ENCODE measurements around the gene CS. TPM values are rescaled to one million over a fixed set of nuclear protein-coding genes. Genes with fewer than 3 reads are reported as not detected.

The CS gene
- total RNA-seq, 1 experiment from 2014 or later = 250 TPM

GRCh38 chr12:56224954-56225353 lies 75.2 kb downstream of the CS start:
- no peaks in the 10 kb centered on the region for H3K9me3 ChIP-seq (ENCODE audit: control insufficient read depth, low read depth, low read length)
- peaks cover 26% of the 10 kb centered on the region for H3K23me2 ChIP-seq (ENCODE audit: insufficient read length, low read depth, low read length, poor library complexity, severe bottlenecking)
- H3K23ac ChIP-seq (ENCODE audit: insufficient read length, low read depth, low read length) = no peak overlapping the region
- no peak overlapping the region for H4K5ac ChIP-seq (ENCODE audit: insufficient read length, low read depth, low read length)
- no peak overlapping the region for H3K14ac ChIP-seq (ENCODE audit: insufficient read depth, low read length)
- no peak overlapping the region for H2BK5ac ChIP-seq (ENCODE audit: insufficient read length, low read length)
- no peak overlapping the region for H2BK15ac ChIP-seq (ENCODE audit: low read depth, low read length)
- H2BK120ac ChIP-seq (ENCODE audit: low read depth, low read length, poor library complexity, severe bottlenecking) = no peak overlapping the region
- H3K27me3 ChIP-seq (ENCODE audit: insufficient read depth, low read length) = no peaks in the 10 kb centered on the region
- peak overlapping the region; percentile 2 for H3K56ac ChIP-seq (ENCODE audit: insufficient read length, low read depth, low read length)
- no peak overlapping the region for H3K27ac ChIP-seq (ENCODE audit: insufficient read length, low read depth, low read length)
- peaks cover 2% of the 10 kb centered on the region; the same call in 1 of the 2 replicates for H3K4me1 ChIP-seq (ENCODE audit: insufficient read depth, low read length)
- H3K79me1 ChIP-seq (ENCODE audit: insufficient read depth, low read depth, low read length, poor library complexity, severe bottlenecking) = no peaks in the 10 kb centered on the region
- H3K79me2 ChIP-seq (ENCODE audit: insufficient read depth, low read length) = no peaks in the 10 kb centered on the region; the same call in 1 of the 2 replicates
- Mint-ChIP-seq H3K27ac (peak overlapping the region in 1 of 3 experiments; percentile 70; a peak in 1 of 7 replicates), H3K27me3 (ENCODE audit: low read depth) (no peaks in the 10 kb centered on the region), H3K4me3 (peak overlapping the region; percentile 78 to 88), H3K4me1 (peaks cover 33 to 39% of the 10 kb centered on the region in 2 experiments), H3K9me3 (no peaks in the 10 kb centered on the region; a peak in 1 of 5 replicates), H3K36me3 (ENCODE audit: insufficient read depth in 1 of 3, low read depth in 3 of 3) (peaks cover 5 to 17% (median 10%) of the 10 kb centered on the region in 3 experiments; a peak in 6 of 7 replicates)
- H3K4ac ChIP-seq (ENCODE audit: low read depth, low read length) = no peak overlapping the region
- H4K20me1 ChIP-seq (ENCODE audit: control insufficient read depth, insufficient read depth, insufficient read length) = peaks cover 3% of the 10 kb centered on the region
- H2AFZ ChIP-seq (ENCODE audit: low read length) = no peak overlapping the region
- no peak for DNase-seq
- H3T11ph ChIP-seq (ENCODE audit: low read length) = no peak overlapping the region
- no peak overlapping the region for H4K91ac ChIP-seq (ENCODE audit: insufficient read length, low read depth, low read length)
- no peak overlapping the region for H2BK12ac ChIP-seq (ENCODE audit: insufficient read length, low read depth, low read length)
- no peak for TF ChIP-seq CTCF (conservative IDR thresholded peaks at IDR 0.05)
- no peak overlapping the region for H2BK20ac ChIP-seq (ENCODE audit: low read depth, low read length, poor library complexity, severe bottlenecking)
- 100% methylated on average over 1 of the region's 11 CpGs for WGBS (ENCODE audit: extremely low coverage, insufficient read length, low lambda C conversion rate)
- H3K9ac ChIP-seq (ENCODE audit: extremely low read depth, insufficient read length, low read length) = no peak overlapping the region
- H2AK5ac ChIP-seq (ENCODE audit: insufficient read length, low read length) = no peak overlapping the region
- no peak overlapping the region for H3K18ac ChIP-seq (ENCODE audit: insufficient read length, low read depth, low read length)
- no peak overlapping the region for H4K8ac ChIP-seq (replicated peaks; ENCODE audit: insufficient read length, low read depth, low read length)
- H3K4me2 ChIP-seq (ENCODE audit: insufficient read depth, insufficient read length, low read length) = peak overlapping the region; percentile 58

Data from H9 (cell line).